COR-L47 (cell line): ENCODE measurements around the gene NRROS.

Experiments
- DNase-seq: peaks from one replicate; lab custom pipeline; 2025; lab: John Stamatoyannopoulos, UW

The NRROS gene

GRCh38 chr3:196686436-196686835 is 46.9 kb downstream of the NRROS start:
- DNase-seq: no peak

DNA sequence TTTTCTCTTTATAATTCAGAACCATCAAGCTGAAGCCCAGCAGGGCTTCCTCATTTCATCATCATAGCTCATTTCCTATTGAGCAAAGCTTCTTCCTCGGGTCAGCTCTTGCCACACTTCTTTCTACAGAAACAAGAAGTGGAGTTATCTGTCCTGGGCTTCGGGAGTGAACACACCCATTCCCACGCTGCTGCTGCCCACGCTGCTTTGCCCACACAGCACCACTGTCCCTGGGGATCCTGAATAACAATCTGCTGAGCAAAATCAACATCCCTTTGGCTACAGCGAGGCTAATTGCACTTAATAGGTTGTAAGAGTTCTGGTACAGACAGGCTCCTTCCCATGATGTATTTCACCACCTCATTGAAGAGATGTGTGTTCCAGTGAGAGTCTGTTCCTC is 48.9 kb downstream of the NRROS start:
- DNase-seq: peak; percentile 48

- no peak for DNase-seq
Measured at GRCh38 chr3:196689941-196690660, 50.6 kb downstream of the NRROS start.

DNA sequence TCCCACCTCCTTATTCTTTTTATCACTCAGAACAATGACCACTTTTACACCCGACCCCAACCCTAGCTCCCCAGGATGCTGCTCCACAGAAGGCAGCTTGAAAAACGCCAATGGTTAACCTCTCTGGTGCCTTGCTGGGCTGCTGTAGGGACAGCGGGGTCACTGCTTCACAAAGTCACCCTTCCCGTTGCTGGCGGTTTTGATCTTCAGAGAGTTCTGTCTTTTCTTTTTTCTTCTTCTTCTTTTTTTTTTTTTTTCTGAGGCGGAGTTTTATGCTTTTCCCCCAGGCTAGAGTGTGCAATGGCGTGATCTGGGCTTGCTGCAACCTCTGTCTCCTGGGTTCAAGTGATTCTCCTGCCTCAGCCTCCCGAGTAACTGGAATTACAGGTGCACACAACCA is 51.9 kb downstream of the NRROS start:
- DNase-seq: no peak

GRCh38 chr3:196694202-196694638 is 54.7 kb downstream of the NRROS start:
- peak; percentile 4 for DNase-seq

- DNase-seq: no peak
Measured at GRCh38 chr3:196694941-196695848, 55.7 kb downstream of the NRROS start.

DNA sequence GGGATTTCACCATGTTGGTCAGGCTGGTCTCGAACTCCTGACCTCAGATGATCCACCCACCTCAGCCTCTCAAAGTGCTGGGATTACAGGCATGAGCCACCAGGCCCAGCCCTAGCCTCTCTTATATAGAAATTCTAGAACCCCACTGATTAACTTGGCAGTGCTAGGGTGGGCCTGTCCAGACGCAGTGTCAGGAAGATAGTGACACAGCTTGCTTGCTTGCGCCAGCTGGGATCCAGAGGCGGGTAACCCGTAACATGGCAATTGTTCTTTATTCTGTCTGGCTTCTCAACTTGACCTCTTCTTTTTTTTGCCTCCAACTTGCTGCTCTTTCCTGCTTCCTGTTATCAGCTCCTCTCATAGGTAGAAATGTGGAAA is 56.3 kb downstream of the NRROS start:
- DNase-seq: no peak

- DNase-seq: no peak
Measured at GRCh38 chr3:196697270-196697669, 57.8 kb downstream of the NRROS start.

- no peak for DNase-seq
Measured at GRCh38 chr3:196699749-196700148, 60.3 kb downstream of the NRROS start.

DNA sequence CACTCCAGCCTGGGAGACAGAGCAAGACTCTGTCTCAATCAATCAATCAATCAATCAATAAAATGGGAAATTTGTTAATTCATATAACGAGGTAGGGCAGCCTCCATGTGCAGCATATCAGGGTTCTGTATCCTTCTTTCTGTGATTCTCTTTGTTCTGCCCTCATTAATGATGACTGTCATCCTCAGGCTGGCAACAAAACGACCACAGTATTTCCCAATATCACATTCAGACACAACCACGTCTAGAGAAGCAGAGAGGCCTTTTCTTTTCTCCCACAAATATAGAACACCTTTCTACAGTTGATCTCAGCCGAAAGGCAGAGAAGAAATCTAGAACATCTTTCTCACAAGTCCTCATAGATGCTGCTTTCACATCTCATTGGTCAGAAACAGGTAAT is 61.3 kb downstream of the NRROS start:
- DNase-seq: no peak

- DNase-seq: no peak
Measured at GRCh38 chr3:196706327-196706726, 66.8 kb downstream of the NRROS start.

DNA sequence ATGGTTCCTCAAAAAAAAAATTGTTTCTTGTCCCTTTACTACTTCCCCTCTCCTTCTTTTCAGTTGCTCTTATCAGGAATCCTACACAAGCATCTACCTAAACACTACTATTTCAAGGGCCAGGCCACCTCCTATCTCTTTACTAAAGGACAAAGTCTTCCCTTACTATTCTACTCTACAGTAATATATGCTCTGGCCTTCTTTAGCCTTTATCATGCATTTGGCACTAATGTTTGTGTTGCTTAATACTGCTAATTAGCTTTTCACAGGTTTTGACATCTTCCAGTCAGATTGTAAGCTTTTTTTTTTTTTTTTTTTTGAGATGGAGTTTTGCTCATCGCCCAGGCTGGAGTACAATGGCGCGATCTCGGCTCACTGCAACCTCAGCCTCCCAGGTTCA is 67.2 kb downstream of the NRROS start:
- no peak for DNase-seq

- no peak for DNase-seq
Measured at GRCh38 chr3:196707566-196707965, 68.1 kb downstream of the NRROS start.

DNA sequence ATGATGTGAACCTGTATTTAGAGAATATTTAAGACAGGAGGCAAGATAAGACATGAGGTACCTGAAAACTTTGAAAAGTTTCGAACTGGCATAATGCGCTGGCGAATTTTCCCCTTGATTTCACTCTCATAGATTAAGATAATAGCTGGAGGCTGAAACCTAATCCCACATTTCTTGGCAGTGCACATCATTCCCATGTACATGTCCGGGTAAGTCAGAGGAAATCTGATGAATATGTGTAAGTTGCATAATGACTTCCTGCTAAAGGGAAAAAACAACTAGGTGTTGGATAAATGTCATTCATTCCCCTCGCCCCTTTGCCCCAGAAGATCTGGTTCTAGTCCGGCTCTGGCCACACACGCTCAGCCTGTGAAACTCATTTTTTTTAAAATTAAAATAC is 69.0 kb downstream of the NRROS start:
- DNase-seq: no peak
